A549 treated with DMSO at 1 μM for 4 hours (cell line): ENCODE data around the gene GMEB1. TPM values are rescaled to one million over a fixed set of nuclear protein-coding genes. Genes with fewer than 3 reads are reported as not detected.

Source experiments
- total RNA-seq: library from RNA; stranded (reverse); fragments of 200-300 nt; extraction: Qiagen RNA extraction; gene quantifications from 5 replicates; pipeline ENCODE4 v1.2.3, GENCODE V29; 2022; ENCODE audit warnings: low read depth

Gene GMEB1
- total RNA-seq, result 6.2 to 8.2 TPM (median 7.4 TPM) in 5 replicates

DNA sequence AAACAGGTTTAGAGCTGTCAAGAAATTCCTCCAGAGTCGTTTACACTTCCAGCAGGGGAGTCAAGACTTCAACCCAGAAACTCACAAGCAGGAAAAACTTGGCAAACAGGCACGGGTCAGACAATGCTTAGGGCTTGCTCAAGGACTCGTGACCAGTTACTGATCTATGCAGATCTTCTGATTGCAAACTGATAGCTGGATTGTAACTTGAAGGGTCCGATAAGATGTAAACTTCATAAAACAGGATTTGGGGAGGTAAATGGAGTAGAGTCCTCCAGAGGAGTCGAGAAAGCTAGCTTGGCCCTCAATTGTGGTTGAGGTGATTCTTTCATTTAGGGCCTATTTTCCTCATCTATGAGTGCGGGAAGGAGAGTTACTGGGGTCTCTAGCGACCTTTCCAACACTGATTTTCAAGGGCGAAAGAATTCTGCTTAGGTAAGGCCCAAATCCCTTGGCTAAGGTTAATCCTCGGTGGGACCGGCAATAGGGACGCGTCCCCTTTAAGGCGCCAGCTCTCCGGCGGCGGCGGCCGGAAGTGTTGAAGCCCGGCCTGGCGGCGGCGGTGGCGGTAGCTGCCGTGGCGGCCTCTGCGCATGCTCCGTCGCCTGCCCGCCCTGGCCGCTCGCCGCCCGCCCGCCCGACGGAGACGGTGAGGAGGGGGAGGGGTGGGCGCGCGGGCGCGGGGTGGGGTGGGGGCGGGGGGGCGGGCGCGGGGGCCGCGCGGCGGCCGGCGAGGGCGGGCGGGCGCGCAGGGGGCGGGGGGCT, at the start of gene GMEB1:
Gene GMEB1 (plus strand): TSS at position 594 of the 765 bp plus-strand sequence. CDS start 14,829 bp downstream, outside the sequence.

GRCh38 chr1:28642847-28643635, 25.5 kb upstream of the GMEB1 start, which contains the start of gene TAF12:
Gene TAF12, minus strand, starts transcription at chr1:28643067. Its CDS starts 20,986 bp downstream, at chr1:28622081.

GRCh38 chr1:28648474-28649198, 19.9 kb upstream of the GMEB1 start, which contains the start of gene RNU11:
Gene RNU11, plus strand, starts transcription at chr1:28648600.

GRCh38 chr1:28736450-28737306, 68.1 kb downstream of the GMEB1 start, which contains the start of gene YTHDF2:
Gene YTHDF2, plus strand, starts transcription at chr1:28736940. Its CDS starts 181 bp downstream, at chr1:28737121.

Other genes with a start within 250 kb of the GMEB1 start
- gene RCC1, start 162.7 kb upstream of the GMEB1 start, total RNA-seq, result 77.8 to 91.2 TPM (median 79.6 TPM) in 5 replicates
- 19.4 to 24.9 TPM (median 23.1 TPM) in 5 replicates for gene TRNAU1AP, start 115.7 kb upstream of the GMEB1 start, total RNA-seq
- 1.5 to 2.4 TPM (median 2.1 TPM) in 5 replicates for gene RAB42, start 76.5 kb upstream of the GMEB1 start, total RNA-seq
- 11.9 to 15.1 TPM (median 14.3 TPM) in 5 replicates for gene TAF12, start 25.7 kb upstream of the GMEB1 start, total RNA-seq
- not detected in 5 replicates for gene RNU11, start 20.2 kb upstream of the GMEB1 start, total RNA-seq
- gene YTHDF2, start 68.2 kb downstream of the GMEB1 start, total RNA-seq, result 54.4 to 60.5 TPM (median 59.2 TPM) in 5 replicates
- 0.03 to 0.06 TPM (median 0.05 TPM) in 5 replicates for gene OPRD1, start 143.4 kb downstream of the GMEB1 start, total RNA-seq
- 4.9 to 6.3 TPM (median 5.5 TPM) in 5 replicates for gene EPB41, start 245.8 kb downstream of the GMEB1 start, total RNA-seq